HEK293 (cell line): ENCODE results near the gene TCEA2.
A peak's percentile ranks its signal among the peaks of the same experiment; 100 is the strongest.

ENCODE experiments used
- CTCF ChIA-PET: fragments of 350-600 bp; formaldehyde crosslinking; extraction: SDS; loops from one replicate; lab custom pipeline; 2021; ENCODE audit warnings: antibody characterized with exemption; lab: Yijun Ruan, JAX
- POLR2A ChIA-PET: fragments of 300-600 bp; formaldehyde crosslinking; extraction: SDS; loops from one replicate; lab custom pipeline; 2020; ENCODE audit warnings: antibody characterized with exemption, inconsistent platforms; lab: Yijun Ruan, JAX
- H3K27ac ChIP-seq: fragments of 200-500 bp; sonication (Bioruptor generic); 2 replicates; pipeline ENCODE4 v1.5.1; 2014; ENCODE audit warnings: low read depth, low read length, control low read depth, inconsistent platforms; ENCODE audit errors: extremely low read depth
- H3K36me3 ChIP-seq, 2 experiments: fragments of 200-500 bp in 1 of 2; sonication (Bioruptor generic) in 1 of 2; 1 replicate in 1 of 2; 2 replicates in 1 of 2; pipeline ENCODE4 v1.5.1; 2014 to 2017; ENCODE audit warnings: inconsistent platforms in 2 of 2, low read length in 2 of 2; ENCODE audit not compliant: control insufficient read depth in 2 of 2, insufficient read depth in 1 of 2
- H3K4me1 ChIP-seq: fragments of 200-500 bp; sonication (Bioruptor generic); 2 replicates; pipeline ENCODE4 v1.5.1; 2014; ENCODE audit warnings: mild to moderate bottlenecking, low read length, inconsistent platforms; ENCODE audit not compliant: control insufficient read depth, insufficient read depth
- H3K4me3 ChIP-seq: 2 replicates; pipeline ENCODE4 v1.5.1; 2011; ENCODE audit warnings: low read depth, mild to moderate bottlenecking, control low read depth, low read length, moderate library complexity
- H3K9me3 ChIP-seq: fragments of 200-500 bp; sonication (Bioruptor generic); 2 replicates; pipeline ENCODE4 v1.5.1; 2014; ENCODE audit warnings: low read depth, low read length, inconsistent platforms; ENCODE audit not compliant: control insufficient read depth, insufficient read depth
- KLF16 ChIP-seq: fragments of 450-650 bp; formaldehyde crosslinking; IDR thresholded peaks from 2 replicates; pipeline ENCODE4 v1.5.1; 2017; ENCODE audit warnings: missing biosample characterization, missing genetic modification characterization
- SALL2 ChIP-seq: fragments of 450-650 bp; formaldehyde crosslinking; IDR thresholded peaks from 2 replicates; pipeline ENCODE4 v1.5.0; 2017; ENCODE audit warnings: missing biosample characterization, mild to moderate bottlenecking, missing genetic modification characterization, borderline replicate concordance
- ZFHX2 ChIP-seq: fragments of 450-650 bp; formaldehyde crosslinking; conservative IDR thresholded peaks from 2 replicates; pipeline ENCODE4 v1.5.1; 2016; ENCODE audit warnings: missing biosample characterization, missing genetic modification characterization
- ZIC2 ChIP-seq: fragments of 450-650 bp; formaldehyde crosslinking; IDR thresholded peaks from 2 replicates; pipeline ENCODE4 v1.5.1; 2016; ENCODE audit warnings: missing biosample characterization, missing genetic modification characterization
- ZNF112 ChIP-seq: fragments of 450-650 bp; formaldehyde crosslinking; IDR thresholded peaks from 2 replicates; pipeline ENCODE4 v1.5.0; 2017; ENCODE audit warnings: missing biosample characterization, missing genetic modification characterization
- ZNF114 ChIP-seq: fragments of 450-650 bp; formaldehyde crosslinking; IDR thresholded peaks from 2 replicates; pipeline ENCODE4 v1.5.0; 2017; ENCODE audit warnings: missing biosample characterization, missing genetic modification characterization
- ZNF132 ChIP-seq: fragments of 450-650 bp; formaldehyde crosslinking; IDR thresholded peaks from 2 replicates; pipeline ENCODE4 v1.5.1; 2017; ENCODE audit warnings: missing biosample characterization, missing genetic modification characterization, borderline replicate concordance
- ZNF433 ChIP-seq: fragments of 450-650 bp; formaldehyde crosslinking; IDR thresholded peaks from 2 replicates; pipeline ENCODE4 v1.5.1; 2016; ENCODE audit warnings: missing biosample characterization, missing genetic modification characterization, low read depth
- ZNF670 ChIP-seq: fragments of 450-650 bp; formaldehyde crosslinking; IDR thresholded peaks from 2 replicates; pipeline ENCODE4 v1.5.1; 2016; ENCODE audit warnings: missing biosample characterization, missing genetic modification characterization, low read depth
- TF ChIP-seq, protein P1 (sequence below): fragments of 450-650 bp; formaldehyde crosslinking; IDR thresholded peaks from 2 replicates; pipeline ENCODE4 v1.5.1; 2016; ENCODE audit warnings: missing biosample characterization, missing genetic modification characterization
- TF ChIP-seq, protein P2 (sequence below): fragments of 450-650 bp; formaldehyde crosslinking; IDR thresholded peaks from 2 replicates; pipeline ENCODE4 v1.5.1; 2017; ENCODE audit warnings: missing biosample characterization, missing genetic modification characterization
- TF ChIP-seq, protein P3 (sequence below): fragments of 450-650 bp; formaldehyde crosslinking; optimal IDR thresholded peaks from 2 replicates; pipeline ENCODE3; 2016; ENCODE audit warnings: missing biosample characterization, mild to moderate bottlenecking, missing genetic modification characterization
- TF ChIP-seq, protein P4 (sequence below): fragments of 450-650 bp; formaldehyde crosslinking; IDR thresholded peaks from 2 replicates; pipeline ENCODE4 v1.5.1; 2016; ENCODE audit warnings: missing biosample characterization, missing genetic modification characterization
- TF ChIP-seq, protein P5 (sequence below): fragments of 450-650 bp; formaldehyde crosslinking; IDR thresholded peaks from 2 replicates; pipeline ENCODE4 v1.5.1; 2016; ENCODE audit warnings: missing biosample characterization, missing genetic modification characterization, borderline replicate concordance
- TF ChIP-seq, protein P6 (sequence below): fragments of 450-650 bp; formaldehyde crosslinking; IDR thresholded peaks from 2 replicates; pipeline ENCODE4 v1.5.1; 2016; ENCODE audit warnings: missing biosample characterization, missing genetic modification characterization
- TF ChIP-seq, protein P7 (sequence below): fragments of 450-650 bp; formaldehyde crosslinking; IDR thresholded peaks from 2 replicates; pipeline ENCODE4 v1.5.1; 2016; ENCODE audit warnings: missing biosample characterization, missing genetic modification characterization
- TF ChIP-seq, protein P8 (sequence below): fragments of 450-650 bp; formaldehyde crosslinking; IDR thresholded peaks from 2 replicates; pipeline ENCODE4 v1.5.1; 2016; ENCODE audit warnings: missing biosample characterization, missing genetic modification characterization

TCEA2 gene

DNA sequence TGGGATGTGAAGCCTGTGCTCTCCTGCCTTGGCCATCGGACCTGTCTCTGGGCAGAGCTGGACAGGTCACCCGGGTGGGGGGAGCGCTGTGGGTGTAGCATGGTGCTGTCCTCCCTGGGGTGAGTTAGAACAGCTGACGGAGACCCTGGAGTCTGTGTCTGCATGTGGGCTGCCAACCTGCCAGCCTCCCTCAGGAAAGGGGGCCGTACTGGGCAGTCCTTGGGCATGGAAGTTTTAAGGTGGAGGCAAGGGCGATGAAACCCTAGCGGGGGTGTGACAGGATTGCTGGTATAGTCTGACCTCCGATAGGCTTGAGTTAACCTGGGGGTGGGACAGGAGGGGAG, 16.0 kb upstream of the TCEA2 start:
- H3K4me1 ChIP-seq: peaks cover 6% of the 10 kb centered on the region
- no peak overlapping the region for H3K27ac ChIP-seq
- H3K9me3 ChIP-seq: no peaks in the 10 kb centered on the region
- H3K36me3 ChIP-seq: peaks cover 0 to 5% of the 10 kb centered on the region in 2 experiments; a peak in 1 of 3 replicates
- CTCF ChIA-PET: interaction anchor here (0.5 kb wide), 2 partner anchors 33 to 847 kb away, joined by 3 read pairs; partner anchors contain the start of genes OPRL1 and RGS19
- TF ChIP-seq ZNF112 (tag by site-specific recombination) (no peak), SALL2 (tag by site-specific recombination) (no peak), KLF16 (tag by site-specific recombination) (no peak), ZNF114 (tag by site-specific recombination) (no peak), ZNF670 (no peak), ZFHX2 (tag by site-specific recombination) (peak; percentile 8; the same call in 1 of the 2 replicates), ZNF433 (tag by site-specific recombination) (no peak), ZIC2 (tag by site-specific recombination) (0 out of 2 replicates have a peak, but pooled peaks have one; percentile 0), ZNF132 (tag by site-specific recombination) (no peak)
- TF ChIP-seq, protein P1, sequence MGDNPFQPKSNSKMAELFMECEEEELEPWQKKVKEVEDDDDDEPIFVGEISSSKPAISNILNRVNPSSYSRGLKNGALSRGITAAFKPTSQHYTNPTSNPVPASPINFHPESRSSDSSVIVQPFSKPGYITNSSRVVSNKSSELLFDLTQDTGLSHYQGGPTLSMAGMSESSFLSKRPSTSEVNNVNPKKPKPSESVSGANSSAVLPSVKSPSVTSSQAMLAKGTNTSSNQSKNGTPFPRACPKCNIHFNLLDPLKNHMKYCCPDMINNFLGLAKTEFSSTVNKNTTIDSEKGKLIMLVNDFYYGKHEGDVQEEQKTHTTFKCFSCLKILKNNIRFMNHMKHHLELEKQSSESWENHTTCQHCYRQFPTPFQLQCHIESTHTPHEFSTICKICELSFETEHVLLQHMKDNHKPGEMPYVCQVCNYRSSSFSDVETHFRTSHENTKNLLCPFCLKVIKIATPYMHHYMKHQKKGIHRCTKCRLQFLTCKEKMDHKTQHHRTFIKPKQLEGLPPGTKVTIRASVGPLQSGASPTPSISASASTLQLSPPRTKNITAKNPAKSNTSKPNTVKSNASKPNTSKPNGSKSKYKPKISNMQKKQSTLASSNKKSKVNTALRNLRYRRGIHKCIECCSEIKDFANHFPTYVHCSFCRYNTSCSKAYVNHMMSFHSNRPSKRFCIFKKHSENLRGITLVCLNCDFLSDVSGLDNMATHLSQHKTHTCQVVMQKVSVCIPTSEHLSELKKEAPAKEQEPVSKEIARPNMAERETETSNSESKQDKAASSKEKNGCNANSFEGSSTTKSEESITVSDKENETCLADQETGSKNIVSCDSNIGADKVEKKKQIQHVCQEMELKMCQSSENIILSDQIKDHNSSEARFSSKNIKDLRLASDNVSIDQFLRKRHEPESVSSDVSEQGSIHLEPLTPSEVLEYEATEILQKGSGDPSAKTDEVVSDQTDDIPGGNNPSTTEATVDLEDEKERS (tag by site-specific recombination): no peak
- TF ChIP-seq, protein P2, sequence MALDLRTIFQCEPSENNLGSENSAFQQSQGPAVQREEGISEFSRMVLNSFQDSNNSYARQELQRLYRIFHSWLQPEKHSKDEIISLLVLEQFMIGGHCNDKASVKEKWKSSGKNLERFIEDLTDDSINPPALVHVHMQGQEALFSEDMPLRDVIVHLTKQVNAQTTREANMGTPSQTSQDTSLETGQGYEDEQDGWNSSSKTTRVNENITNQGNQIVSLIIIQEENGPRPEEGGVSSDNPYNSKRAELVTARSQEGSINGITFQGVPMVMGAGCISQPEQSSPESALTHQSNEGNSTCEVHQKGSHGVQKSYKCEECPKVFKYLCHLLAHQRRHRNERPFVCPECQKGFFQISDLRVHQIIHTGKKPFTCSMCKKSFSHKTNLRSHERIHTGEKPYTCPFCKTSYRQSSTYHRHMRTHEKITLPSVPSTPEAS (tag by site-specific recombination): no peak
- TF ChIP-seq, protein P3, sequence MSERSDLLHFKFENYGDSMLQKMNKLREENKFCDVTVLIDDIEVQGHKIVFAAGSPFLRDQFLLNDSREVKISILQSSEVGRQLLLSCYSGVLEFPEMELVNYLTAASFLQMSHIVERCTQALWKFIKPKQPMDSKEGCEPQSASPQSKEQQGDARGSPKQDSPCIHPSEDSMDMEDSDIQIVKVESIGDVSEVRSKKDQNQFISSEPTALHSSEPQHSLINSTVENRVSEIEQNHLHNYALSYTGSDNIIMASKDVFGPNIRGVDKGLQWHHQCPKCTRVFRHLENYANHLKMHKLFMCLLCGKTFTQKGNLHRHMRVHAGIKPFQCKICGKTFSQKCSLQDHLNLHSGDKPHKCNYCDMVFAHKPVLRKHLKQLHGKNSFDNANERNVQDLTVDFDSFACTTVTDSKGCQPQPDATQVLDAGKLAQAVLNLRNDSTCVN (tag by site-specific recombination): no peak
- TF ChIP-seq, protein P4, sequence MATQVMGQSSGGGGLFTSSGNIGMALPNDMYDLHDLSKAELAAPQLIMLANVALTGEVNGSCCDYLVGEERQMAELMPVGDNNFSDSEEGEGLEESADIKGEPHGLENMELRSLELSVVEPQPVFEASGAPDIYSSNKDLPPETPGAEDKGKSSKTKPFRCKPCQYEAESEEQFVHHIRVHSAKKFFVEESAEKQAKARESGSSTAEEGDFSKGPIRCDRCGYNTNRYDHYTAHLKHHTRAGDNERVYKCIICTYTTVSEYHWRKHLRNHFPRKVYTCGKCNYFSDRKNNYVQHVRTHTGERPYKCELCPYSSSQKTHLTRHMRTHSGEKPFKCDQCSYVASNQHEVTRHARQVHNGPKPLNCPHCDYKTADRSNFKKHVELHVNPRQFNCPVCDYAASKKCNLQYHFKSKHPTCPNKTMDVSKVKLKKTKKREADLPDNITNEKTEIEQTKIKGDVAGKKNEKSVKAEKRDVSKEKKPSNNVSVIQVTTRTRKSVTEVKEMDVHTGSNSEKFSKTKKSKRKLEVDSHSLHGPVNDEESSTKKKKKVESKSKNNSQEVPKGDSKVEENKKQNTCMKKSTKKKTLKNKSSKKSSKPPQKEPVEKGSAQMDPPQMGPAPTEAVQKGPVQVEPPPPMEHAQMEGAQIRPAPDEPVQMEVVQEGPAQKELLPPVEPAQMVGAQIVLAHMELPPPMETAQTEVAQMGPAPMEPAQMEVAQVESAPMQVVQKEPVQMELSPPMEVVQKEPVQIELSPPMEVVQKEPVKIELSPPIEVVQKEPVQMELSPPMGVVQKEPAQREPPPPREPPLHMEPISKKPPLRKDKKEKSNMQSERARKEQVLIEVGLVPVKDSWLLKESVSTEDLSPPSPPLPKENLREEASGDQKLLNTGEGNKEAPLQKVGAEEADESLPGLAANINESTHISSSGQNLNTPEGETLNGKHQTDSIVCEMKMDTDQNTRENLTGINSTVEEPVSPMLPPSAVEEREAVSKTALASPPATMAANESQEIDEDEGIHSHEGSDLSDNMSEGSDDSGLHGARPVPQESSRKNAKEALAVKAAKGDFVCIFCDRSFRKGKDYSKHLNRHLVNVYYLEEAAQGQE (tag by site-specific recombination): no peak
- TF ChIP-seq, protein P5, sequence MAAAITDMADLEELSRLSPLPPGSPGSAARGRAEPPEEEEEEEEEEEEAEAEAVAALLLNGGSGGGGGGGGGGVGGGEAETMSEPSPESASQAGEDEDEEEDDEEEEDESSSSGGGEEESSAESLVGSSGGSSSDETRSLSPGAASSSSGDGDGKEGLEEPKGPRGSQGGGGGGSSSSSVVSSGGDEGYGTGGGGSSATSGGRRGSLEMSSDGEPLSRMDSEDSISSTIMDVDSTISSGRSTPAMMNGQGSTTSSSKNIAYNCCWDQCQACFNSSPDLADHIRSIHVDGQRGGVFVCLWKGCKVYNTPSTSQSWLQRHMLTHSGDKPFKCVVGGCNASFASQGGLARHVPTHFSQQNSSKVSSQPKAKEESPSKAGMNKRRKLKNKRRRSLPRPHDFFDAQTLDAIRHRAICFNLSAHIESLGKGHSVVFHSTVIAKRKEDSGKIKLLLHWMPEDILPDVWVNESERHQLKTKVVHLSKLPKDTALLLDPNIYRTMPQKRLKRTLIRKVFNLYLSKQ (tag by site-specific recombination): no peak
- TF ChIP-seq, protein P6, sequence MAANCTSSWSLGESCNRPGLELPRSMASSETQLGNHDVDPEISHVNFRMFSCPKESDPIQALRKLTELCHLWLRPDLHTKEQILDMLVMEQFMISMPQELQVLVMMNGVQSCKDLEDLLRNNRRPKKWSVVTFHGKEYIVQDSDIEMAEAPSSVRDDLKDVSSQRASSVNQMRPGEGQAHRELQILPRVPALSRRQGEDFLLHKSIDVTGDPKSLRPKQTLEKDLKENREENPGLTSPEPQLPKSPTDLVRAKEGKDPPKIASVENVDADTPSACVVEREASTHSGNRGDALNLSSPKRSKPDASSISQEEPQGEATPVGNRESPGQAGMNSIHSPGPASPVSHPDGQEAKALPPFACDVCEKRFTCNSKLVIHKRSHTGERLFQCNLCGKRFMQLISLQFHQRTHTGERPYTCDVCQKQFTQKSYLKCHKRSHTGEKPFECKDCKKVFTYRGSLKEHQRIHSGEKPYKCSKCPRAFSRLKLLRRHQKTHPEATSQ: no peak
- TF ChIP-seq, protein P7, sequence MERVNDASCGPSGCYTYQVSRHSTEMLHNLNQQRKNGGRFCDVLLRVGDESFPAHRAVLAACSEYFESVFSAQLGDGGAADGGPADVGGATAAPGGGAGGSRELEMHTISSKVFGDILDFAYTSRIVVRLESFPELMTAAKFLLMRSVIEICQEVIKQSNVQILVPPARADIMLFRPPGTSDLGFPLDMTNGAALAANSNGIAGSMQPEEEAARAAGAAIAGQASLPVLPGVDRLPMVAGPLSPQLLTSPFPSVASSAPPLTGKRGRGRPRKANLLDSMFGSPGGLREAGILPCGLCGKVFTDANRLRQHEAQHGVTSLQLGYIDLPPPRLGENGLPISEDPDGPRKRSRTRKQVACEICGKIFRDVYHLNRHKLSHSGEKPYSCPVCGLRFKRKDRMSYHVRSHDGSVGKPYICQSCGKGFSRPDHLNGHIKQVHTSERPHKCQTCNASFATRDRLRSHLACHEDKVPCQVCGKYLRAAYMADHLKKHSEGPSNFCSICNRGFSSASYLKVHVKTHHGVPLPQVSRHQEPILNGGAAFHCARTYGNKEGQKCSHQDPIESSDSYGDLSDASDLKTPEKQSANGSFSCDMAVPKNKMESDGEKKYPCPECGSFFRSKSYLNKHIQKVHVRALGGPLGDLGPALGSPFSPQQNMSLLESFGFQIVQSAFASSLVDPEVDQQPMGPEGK (tag by site-specific recombination): 0 out of 2 replicates have a peak, but pooled peaks have one; percentile 24
- TF ChIP-seq, protein P8, sequence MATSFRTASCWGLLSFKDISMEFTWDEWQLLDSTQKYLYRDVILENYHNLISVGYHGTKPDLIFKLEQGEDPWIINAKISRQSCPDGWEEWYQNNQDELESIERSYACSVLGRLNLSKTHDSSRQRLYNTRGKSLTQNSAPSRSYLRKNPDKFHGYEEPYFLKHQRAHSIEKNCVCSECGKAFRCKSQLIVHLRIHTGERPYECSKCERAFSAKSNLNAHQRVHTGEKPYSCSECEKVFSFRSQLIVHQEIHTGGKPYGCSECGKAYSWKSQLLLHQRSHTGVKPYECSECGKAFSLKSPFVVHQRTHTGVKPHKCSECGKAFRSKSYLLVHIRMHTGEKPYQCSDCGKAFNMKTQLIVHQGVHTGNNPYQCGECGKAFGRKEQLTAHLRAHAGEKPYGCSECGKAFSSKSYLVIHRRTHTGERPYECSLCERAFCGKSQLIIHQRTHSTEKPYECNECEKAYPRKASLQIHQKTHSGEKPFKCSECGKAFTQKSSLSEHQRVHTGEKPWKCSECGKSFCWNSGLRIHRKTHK: no peak
- H3K4me3 ChIP-seq: no peak overlapping the region
- POLR2A ChIA-PET: interaction anchor here (1.3 kb wide), 1 partner anchor 16 kb away, joined by 5 read pairs; the partner anchor contains the start of gene TCEA2
